Thyroid gland (tissue), 4 donors: ENCODE measurements around the gene MAB21L3.

ENCODE experiments used
- POLR2A ChIP-seq, 2 donors: fragments of 450-650 bp; IDR thresholded peaks; one replicate each; pipeline ENCODE4 v1.6.1; 2017; ENCODE audit warnings: antibody characterized with exemption in 2 of 2, mild to moderate bottlenecking in 2 of 2, moderate library complexity in 1 of 2
- TF ChIP-seq, protein P1 (sequence below), 6 experiments: fragments of 200-600 bp in 3 of 6; fragments of 450-650 bp in 3 of 6; sonication (generic) in 3 of 6; IDR thresholded peaks; one replicate each; pipeline ENCODE4 v1.5.1; 2016 to 2019; ENCODE audit warnings: antibody characterized with exemption in 6 of 6, mild to moderate bottlenecking in 2 of 6, inconsistent platforms in 1 of 6, moderate library complexity in 1 of 6

DNA sequence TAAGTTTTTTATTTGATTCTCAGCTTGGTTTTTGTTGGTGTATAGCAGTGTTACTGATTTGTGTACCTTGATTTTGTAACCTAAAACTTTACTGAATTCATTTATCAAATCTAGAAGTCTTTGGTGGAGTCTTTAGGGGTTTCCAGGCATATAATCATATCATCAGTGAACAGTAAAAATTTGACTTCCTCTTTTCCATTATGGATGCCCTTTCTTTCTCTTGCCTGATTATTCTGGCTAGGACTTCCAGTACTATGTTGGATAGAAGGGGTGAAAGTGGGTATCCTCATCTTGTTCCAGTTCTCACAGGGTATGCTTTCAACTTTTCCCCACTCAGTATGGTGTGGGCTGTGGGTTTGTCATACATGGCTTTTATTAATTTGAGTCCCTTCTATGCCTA lies 23.6 kb upstream of the MAB21L3 start:
- TF ChIP-seq, protein P1, sequence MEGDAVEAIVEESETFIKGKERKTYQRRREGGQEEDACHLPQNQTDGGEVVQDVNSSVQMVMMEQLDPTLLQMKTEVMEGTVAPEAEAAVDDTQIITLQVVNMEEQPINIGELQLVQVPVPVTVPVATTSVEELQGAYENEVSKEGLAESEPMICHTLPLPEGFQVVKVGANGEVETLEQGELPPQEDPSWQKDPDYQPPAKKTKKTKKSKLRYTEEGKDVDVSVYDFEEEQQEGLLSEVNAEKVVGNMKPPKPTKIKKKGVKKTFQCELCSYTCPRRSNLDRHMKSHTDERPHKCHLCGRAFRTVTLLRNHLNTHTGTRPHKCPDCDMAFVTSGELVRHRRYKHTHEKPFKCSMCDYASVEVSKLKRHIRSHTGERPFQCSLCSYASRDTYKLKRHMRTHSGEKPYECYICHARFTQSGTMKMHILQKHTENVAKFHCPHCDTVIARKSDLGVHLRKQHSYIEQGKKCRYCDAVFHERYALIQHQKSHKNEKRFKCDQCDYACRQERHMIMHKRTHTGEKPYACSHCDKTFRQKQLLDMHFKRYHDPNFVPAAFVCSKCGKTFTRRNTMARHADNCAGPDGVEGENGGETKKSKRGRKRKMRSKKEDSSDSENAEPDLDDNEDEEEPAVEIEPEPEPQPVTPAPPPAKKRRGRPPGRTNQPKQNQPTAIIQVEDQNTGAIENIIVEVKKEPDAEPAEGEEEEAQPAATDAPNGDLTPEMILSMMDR (IDR thresholded peaks at IDR 0.05), result no peak
- TF ChIP-seq POLR2A (IDR thresholded peaks at IDR 0.05), result no peak
